ENCODE results near the gene OS9. TPM values are rescaled to one million over a fixed set of nuclear protein-coding genes. Genes with fewer than 3 reads are reported as not detected.

Gene OS9
- total and polyA plus RNA-seq, 9 of the 15 experiments (the other 6 are each of a cell fraction or from before 2014, with no cell fraction given) = 4.6 to 105 (median 89.5) TPM

DNA sequence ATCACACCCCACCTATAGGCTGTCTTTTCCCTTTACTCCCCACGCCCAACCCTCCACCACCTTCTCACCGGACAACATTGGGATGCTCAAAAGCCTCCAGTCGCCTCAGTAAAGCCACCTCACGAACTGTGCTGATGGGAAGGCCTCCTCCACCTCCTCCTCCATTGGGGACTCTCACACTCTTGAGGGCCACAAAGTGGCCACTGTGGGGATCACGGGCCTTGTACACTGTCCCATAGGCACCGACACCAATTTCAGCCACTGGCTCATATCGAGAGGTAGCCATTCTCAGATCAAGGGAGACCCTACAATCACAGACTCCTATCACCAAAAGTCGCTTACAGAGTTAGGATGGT, 57.5 kb downstream of the OS9 start:
- ATAC-seq (peak; percentile 14), DNase-seq (ENCODE audit: extremely low read depth in 1 of 4, low spot score in 3 of 4) (no peak), FAIRE-seq (no peak)
- intact Hi-C loops (cut with micrococcal nuclease) (no loop called here), in situ Hi-C loops (cut with MboI) (no loop called here)
- whole genome bisulfite sequencing (ENCODE audit: insufficient coverage, low coverage, missing lambda C conversion rate) = 0% methylated on average over 8 of the region's 8 CpGs
- 0 out of 2 replicates have a peak overlapping the region, but pooled peaks have one; percentile 51 for H2AFZ ChIP-seq (ENCODE audit: low read depth, low read length)
- H3K79me2 ChIP-seq (ENCODE audit: control insufficient read depth, insufficient read depth, low read length) = peaks cover 44% of the 10 kb centered on the region
- POLR2A ChIA-PET = interaction anchor here (0.6 to 1.2 kb wide), 3 partner anchors 19 to 232 kb away, joined by 3 to 5 read pairs (median 4); no protein-coding TSS in a partner anchor
- peaks cover 50% of the 10 kb centered on the region for H3K36me3 ChIP-seq (ENCODE audit: control insufficient read depth, insufficient read depth, low read length)
- no peaks in the 10 kb centered on the region for H3K9me1 ChIP-seq (ENCODE audit: control insufficient read depth, insufficient read depth, low read length)
- peak overlapping the region; percentile 66 for H3K4me3 ChIP-seq
- CTCF ChIA-PET (ENCODE audit: low intra/inter-chr PET ratio) = no interaction called here
- H3K9ac ChIP-seq (ENCODE audit: insufficient read depth in 1 of 2, low read depth in 2 of 2, low read length in 2 of 2) = peak overlapping the region; percentile 97
- BruUV-seq (replicated peaks) = no TSS peak
- peak overlapping the region; percentile 96 for H3K27ac ChIP-seq (ENCODE audit: extremely low read depth, low read depth, low read length)
- H3K4me1 ChIP-seq (replicated peaks in 1 of 2; ENCODE audit: control insufficient read depth in 2 of 2, insufficient read depth in 2 of 2, low read length in 2 of 2) = peaks cover 29 to 39% of the 10 kb centered on the region in 2 experiments
- no peaks in the 10 kb centered on the region for H3K9me3 ChIP-seq (replicated peaks; ENCODE audit: control insufficient read depth, insufficient read depth, low read depth, low read length)
- peak overlapping the region; percentile 99 for H3K4me2 ChIP-seq (ENCODE audit: insufficient read depth, low read length)
- no peaks in the 10 kb centered on the region for H4K20me1 ChIP-seq (replicated peaks; ENCODE audit: control insufficient read depth, insufficient read depth, low read length)
- no peaks in the 10 kb centered on the region; a peak in 1 of 5 replicates for H3K27me3 ChIP-seq (ENCODE audit: control insufficient read depth in 2 of 2, insufficient read depth in 2 of 2, low read length in 2 of 2)
- TF ChIP-seq MTA1 (IDR thresholded peaks at IDR 0.05; ENCODE audit: borderline replicate concordance) (no peak), ZNF239 (CRISPR knock-in tag; IDR thresholded peaks at IDR 0.05) (no peak), ZNF41 (CRISPR knock-in tag; conservative IDR thresholded peaks at IDR 0.05) (no peak), TAF1 (IDR thresholded peaks at IDR 0.05; ENCODE audit: control insufficient read depth, extremely low read depth, insufficient read depth, low read length, severe bottlenecking) (no peak)
- TF ChIP-seq, protein P1, sequence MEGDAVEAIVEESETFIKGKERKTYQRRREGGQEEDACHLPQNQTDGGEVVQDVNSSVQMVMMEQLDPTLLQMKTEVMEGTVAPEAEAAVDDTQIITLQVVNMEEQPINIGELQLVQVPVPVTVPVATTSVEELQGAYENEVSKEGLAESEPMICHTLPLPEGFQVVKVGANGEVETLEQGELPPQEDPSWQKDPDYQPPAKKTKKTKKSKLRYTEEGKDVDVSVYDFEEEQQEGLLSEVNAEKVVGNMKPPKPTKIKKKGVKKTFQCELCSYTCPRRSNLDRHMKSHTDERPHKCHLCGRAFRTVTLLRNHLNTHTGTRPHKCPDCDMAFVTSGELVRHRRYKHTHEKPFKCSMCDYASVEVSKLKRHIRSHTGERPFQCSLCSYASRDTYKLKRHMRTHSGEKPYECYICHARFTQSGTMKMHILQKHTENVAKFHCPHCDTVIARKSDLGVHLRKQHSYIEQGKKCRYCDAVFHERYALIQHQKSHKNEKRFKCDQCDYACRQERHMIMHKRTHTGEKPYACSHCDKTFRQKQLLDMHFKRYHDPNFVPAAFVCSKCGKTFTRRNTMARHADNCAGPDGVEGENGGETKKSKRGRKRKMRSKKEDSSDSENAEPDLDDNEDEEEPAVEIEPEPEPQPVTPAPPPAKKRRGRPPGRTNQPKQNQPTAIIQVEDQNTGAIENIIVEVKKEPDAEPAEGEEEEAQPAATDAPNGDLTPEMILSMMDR (IDR thresholded peaks at IDR 0.05 in 2 of 3, conservative IDR thresholded peaks at IDR 0.05 in 1 of 3; ENCODE audit: insufficient read depth in 2 of 3, low read depth in 1 of 3, low read length in 3 of 3) = 0 out of 6 replicates have a peak, but pooled peaks of 1 of the 3 experiments have one; percentile 12
- TF ChIP-seq, protein P2, sequence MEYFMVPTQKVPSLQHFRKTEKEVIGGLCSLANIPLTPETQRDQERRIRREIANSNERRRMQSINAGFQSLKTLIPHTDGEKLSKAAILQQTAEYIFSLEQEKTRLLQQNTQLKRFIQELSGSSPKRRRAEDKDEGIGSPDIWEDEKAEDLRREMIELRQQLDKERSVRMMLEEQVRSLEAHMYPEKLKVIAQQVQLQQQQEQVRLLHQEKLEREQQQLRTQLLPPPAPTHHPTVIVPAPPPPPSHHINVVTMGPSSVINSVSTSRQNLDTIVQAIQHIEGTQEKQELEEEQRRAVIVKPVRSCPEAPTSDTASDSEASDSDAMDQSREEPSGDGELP (CRISPR knock-in tag; IDR thresholded peaks at IDR 0.05; ENCODE audit: borderline replicate concordance) = no peak
- TF ChIP-seq, protein P3, sequence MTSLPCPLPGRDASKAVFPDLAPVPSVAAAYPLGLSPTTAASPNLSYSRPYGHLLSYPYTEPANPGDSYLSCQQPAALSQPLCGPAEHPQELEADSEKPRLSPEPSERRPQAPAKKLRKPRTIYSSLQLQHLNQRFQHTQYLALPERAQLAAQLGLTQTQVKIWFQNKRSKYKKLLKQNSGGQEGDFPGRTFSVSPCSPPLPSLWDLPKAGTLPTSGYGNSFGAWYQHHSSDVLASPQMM (CRISPR knock-in tag; IDR thresholded peaks at IDR 0.05) = no peak
- TF ChIP-seq, protein P4, sequence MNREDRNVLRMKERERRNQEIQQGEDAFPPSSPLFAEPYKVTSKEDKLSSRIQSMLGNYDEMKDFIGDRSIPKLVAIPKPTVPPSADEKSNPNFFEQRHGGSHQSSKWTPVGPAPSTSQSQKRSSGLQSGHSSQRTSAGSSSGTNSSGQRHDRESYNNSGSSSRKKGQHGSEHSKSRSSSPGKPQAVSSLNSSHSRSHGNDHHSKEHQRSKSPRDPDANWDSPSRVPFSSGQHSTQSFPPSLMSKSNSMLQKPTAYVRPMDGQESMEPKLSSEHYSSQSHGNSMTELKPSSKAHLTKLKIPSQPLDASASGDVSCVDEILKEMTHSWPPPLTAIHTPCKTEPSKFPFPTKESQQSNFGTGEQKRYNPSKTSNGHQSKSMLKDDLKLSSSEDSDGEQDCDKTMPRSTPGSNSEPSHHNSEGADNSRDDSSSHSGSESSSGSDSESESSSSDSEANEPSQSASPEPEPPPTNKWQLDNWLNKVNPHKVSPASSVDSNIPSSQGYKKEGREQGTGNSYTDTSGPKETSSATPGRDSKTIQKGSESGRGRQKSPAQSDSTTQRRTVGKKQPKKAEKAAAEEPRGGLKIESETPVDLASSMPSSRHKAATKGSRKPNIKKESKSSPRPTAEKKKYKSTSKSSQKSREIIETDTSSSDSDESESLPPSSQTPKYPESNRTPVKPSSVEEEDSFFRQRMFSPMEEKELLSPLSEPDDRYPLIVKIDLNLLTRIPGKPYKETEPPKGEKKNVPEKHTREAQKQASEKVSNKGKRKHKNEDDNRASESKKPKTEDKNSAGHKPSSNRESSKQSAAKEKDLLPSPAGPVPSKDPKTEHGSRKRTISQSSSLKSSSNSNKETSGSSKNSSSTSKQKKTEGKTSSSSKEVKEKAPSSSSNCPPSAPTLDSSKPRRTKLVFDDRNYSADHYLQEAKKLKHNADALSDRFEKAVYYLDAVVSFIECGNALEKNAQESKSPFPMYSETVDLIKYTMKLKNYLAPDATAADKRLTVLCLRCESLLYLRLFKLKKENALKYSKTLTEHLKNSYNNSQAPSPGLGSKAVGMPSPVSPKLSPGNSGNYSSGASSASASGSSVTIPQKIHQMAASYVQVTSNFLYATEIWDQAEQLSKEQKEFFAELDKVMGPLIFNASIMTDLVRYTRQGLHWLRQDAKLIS (CRISPR knock-in tag; IDR thresholded peaks at IDR 0.05) = no peak
- TF ChIP-seq, protein P5, sequence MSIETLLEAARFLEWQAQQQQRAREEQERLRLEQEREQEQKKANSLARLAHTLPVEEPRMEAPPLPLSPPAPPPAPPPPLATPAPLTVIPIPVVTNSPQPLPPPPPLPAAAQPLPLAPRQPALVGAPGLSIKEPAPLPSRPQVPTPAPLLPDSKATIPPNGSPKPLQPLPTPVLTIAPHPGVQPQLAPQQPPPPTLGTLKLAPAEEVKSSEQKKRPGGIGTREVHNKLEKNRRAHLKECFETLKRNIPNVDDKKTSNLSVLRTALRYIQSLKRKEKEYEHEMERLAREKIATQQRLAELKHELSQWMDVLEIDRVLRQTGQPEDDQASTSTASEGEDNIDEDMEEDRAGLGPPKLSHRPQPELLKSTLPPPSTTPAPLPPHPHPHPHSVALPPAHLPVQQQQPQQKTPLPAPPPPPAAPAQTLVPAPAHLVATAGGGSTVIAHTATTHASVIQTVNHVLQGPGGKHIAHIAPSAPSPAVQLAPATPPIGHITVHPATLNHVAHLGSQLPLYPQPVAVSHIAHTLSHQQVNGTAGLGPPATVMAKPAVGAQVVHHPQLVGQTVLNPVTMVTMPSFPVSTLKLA (conservative IDR thresholded peaks at IDR 0.05) = no peak
- TF ChIP-seq, protein P6, sequence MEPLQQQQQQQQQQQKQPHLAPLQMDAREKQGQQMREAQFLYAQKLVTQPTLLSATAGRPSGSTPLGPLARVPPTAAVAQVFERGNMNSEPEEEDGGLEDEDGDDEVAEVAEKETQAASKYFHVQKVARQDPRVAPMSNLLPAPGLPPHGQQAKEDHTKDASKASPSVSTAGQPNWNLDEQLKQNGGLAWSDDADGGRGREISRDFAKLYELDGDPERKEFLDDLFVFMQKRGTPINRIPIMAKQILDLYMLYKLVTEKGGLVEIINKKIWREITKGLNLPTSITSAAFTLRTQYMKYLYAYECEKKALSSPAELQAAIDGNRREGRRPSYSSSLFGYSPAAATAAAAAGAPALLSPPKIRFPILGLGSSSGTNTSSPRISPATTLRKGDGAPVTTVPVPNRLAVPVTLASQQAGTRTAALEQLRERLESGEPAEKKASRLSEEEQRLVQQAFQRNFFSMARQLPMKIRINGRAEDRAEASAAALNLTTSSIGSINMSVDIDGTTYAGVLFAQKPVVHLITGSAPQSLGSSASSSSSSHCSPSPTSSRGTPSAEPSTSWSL (CRISPR knock-in tag; IDR thresholded peaks at IDR 0.05; ENCODE audit: borderline replicate concordance) = no peak
